ENCODE results near the gene EIF2AK3. TPM values are rescaled to one million over a fixed set of nuclear protein-coding genes. Genes with fewer than 3 reads are reported as not detected.
"Not testable (repeated sequence)": the region's sequence is repeated elsewhere in the genome, so short reads cannot be mapped to it uniquely, and the experiment has no call there.

Gene EIF2AK3
- total RNA-seq, 1 donor from 2014 or later, result 24.0 TPM

DNA sequence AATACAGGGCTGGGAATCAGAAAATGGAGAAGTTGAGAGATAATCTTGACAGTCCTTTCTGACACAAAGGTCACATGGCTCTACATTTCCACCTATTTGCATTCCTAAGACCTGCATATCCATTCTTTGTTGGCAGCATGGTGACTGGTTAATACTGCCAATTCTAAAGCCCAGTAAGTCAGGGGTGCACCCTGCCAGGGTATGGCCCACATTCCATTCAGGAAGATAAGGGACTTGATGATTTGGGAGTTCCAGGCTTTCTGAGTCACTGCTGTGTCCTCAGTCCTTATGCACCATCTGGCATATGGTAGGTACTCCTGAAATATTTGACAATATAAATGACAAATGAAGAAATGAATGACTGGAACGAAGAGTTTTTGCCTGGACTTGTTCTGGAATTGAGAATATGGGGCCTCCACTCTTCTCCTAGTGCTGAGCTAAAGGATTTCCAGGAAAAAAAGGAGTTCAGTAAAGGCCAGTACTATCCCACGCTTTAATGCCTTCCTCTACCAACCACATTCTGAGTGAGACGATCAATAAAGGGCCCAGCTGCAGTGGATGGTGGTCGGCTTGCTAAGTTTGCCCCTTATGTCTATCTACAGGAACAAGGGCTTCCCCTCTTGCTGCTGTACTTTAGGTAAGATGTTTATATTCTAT, 31.7 kb upstream of the EIF2AK3 start:
- Histone ChIP-seq H3K27ac (ENCODE audit: low read depth, low read length) (peak overlapping the region; percentile 96), H3K9me3 (ENCODE audit: control insufficient read depth in 3 of 3, low read length in 3 of 3) (no peaks in the 10 kb centered on the region), H3K4me1 (ENCODE audit: control insufficient read depth in 3 of 3, insufficient read depth in 3 of 3, low read length in 3 of 3) (peaks cover 15 to 28% (median 19%) of the 10 kb centered on the region in 3 donors), H3K4me3 (ENCODE audit: low read length in 3 of 3) (peak overlapping the region; percentile 67 to 72 (median 71)), H3K27me3 (ENCODE audit: control insufficient read depth in 3 of 3, insufficient read depth in 3 of 3, low read length in 3 of 3) (no peaks in the 10 kb centered on the region), H3K9ac (ENCODE audit: low read depth in 1 of 3, low read length in 3 of 3) (peak overlapping the region; percentile 68 to 76 (median 75)), H3K36me3 (ENCODE audit: control insufficient read depth in 3 of 3, insufficient read depth in 3 of 3, low read length in 3 of 3) (no peaks in the 10 kb centered on the region)

- Histone ChIP-seq H3K4me1 (ENCODE audit: control insufficient read depth in 3 of 3, insufficient read depth in 3 of 3, low read length in 3 of 3) (peaks cover 15 to 28% (median 19%) of the 10 kb centered on the region in 3 donors), H3K9me3 (ENCODE audit: control insufficient read depth in 3 of 3, low read length in 3 of 3) (no peaks in the 10 kb centered on the region), H3K36me3 (ENCODE audit: control insufficient read depth in 3 of 3, insufficient read depth in 3 of 3, low read length in 3 of 3) (no peaks in the 10 kb centered on the region), H3K4me3 (ENCODE audit: low read length in 3 of 3) (peak overlapping the region in 2 of 3 donors; percentile 12 to 30), H3K27me3 (ENCODE audit: control insufficient read depth in 3 of 3, insufficient read depth in 3 of 3, low read length in 3 of 3) (no peaks in the 10 kb centered on the region), H3K27ac (ENCODE audit: low read depth, low read length) (peak overlapping the region; percentile 96), H3K9ac (ENCODE audit: low read depth in 1 of 3, low read length in 3 of 3) (peak overlapping the region in 1 of 3 donors; percentile 68)
These were observed 31.1 kb upstream of the EIF2AK3 start for GRCh38 chr2:88658326-88658725.

- Histone ChIP-seq H3K36me3 (ENCODE audit: control insufficient read depth in 3 of 3, insufficient read depth in 3 of 3, low read length in 3 of 3) (no peaks in the 10 kb centered on the region), H3K27me3 (ENCODE audit: control insufficient read depth in 3 of 3, insufficient read depth in 3 of 3, low read length in 3 of 3) (no peaks in the 10 kb centered on the region), H3K27ac (ENCODE audit: low read depth, low read length) (peak overlapping the region; percentile 70), H3K9ac (ENCODE audit: low read depth in 1 of 3, low read length in 3 of 3) (no peak overlapping the region), H3K4me3 (ENCODE audit: low read length in 3 of 3) (no peak overlapping the region), H3K4me1 (ENCODE audit: control insufficient read depth in 3 of 3, insufficient read depth in 3 of 3, low read length in 3 of 3) (peaks cover 15 to 28% (median 19%) of the 10 kb centered on the region in 3 donors), H3K9me3 (ENCODE audit: control insufficient read depth in 3 of 3, low read length in 3 of 3) (no peaks in the 10 kb centered on the region)
These were observed 29.9 kb upstream of the EIF2AK3 start for GRCh38 chr2:88657131-88657530.

DNA sequence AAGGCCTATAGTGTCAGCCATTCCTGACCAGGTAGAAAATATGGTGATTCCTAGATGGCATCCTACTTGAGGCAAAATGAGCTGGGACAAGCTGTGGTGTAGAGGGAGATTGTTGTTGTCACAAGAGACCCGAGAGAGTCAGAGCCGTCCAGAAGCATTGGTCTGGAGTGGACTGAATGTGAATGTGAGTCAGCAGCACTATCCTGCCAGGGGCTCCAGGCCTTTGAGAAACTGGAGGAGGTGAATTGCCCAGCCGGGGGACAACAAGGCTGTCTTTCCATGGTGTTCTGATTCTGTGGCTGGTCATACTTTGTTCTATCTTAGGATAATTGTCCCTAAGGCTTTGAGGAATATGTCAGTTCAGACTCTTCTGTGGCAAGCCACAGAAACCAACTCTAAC, 29.4 kb upstream of the EIF2AK3 start:
- Histone ChIP-seq H3K4me3 (ENCODE audit: low read length in 3 of 3) (no peak overlapping the region), H3K27me3 (ENCODE audit: control insufficient read depth in 3 of 3, insufficient read depth in 3 of 3, low read length in 3 of 3) (no peaks in the 10 kb centered on the region), H3K36me3 (ENCODE audit: control insufficient read depth in 3 of 3, insufficient read depth in 3 of 3, low read length in 3 of 3) (no peaks in the 10 kb centered on the region), H3K4me1 (ENCODE audit: control insufficient read depth in 3 of 3, insufficient read depth in 3 of 3, low read length in 3 of 3) (peaks cover 15 to 28% (median 19%) of the 10 kb centered on the region in 3 donors), H3K9me3 (ENCODE audit: control insufficient read depth in 3 of 3, low read length in 3 of 3) (no peaks in the 10 kb centered on the region), H3K27ac (ENCODE audit: low read depth, low read length) (peak overlapping the region; percentile 70), H3K9ac (ENCODE audit: low read depth in 1 of 3, low read length in 3 of 3) (no peak overlapping the region)

DNA sequence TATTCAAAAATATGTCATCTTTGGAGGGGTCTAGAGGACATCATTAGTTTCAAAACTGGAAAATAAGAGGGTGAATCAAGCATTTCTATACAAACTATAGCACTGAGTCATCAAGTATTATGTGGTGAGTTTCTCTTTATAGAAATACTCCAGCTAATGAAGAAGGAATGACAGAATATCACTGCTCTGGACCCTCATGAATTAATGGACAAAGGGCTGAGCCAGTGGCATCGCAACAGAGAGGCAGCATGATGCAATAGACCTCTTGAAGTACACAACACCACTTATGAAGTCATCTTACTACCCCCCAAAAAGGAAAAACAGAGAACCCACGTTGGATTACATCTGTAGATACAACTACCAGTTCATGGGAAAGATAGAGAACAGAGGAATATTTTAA, 27.4 kb upstream of the EIF2AK3 start:
- no peak overlapping the region for H3K27ac ChIP-seq (ENCODE audit: low read depth, low read length)
- H3K4me1 ChIP-seq (ENCODE audit: control insufficient read depth in 3 of 3, insufficient read depth in 3 of 3, low read length in 3 of 3), result peaks cover 14 to 22% (median 15%) of the 10 kb centered on the region in 3 donors
- no peaks in the 10 kb centered on the region for H3K36me3 ChIP-seq (ENCODE audit: control insufficient read depth in 3 of 3, insufficient read depth in 3 of 3, low read length in 3 of 3)
- H3K4me3 ChIP-seq (ENCODE audit: low read length in 3 of 3), result no peak overlapping the region
- H3K9me3 ChIP-seq (ENCODE audit: control insufficient read depth in 3 of 3, low read length in 3 of 3), result no peaks in the 10 kb centered on the region
- no peak overlapping the region for H3K9ac ChIP-seq (ENCODE audit: low read depth in 1 of 3, low read length in 3 of 3)
- no peaks in the 10 kb centered on the region for H3K27me3 ChIP-seq (ENCODE audit: control insufficient read depth in 3 of 3, insufficient read depth in 3 of 3, low read length in 3 of 3)

DNA sequence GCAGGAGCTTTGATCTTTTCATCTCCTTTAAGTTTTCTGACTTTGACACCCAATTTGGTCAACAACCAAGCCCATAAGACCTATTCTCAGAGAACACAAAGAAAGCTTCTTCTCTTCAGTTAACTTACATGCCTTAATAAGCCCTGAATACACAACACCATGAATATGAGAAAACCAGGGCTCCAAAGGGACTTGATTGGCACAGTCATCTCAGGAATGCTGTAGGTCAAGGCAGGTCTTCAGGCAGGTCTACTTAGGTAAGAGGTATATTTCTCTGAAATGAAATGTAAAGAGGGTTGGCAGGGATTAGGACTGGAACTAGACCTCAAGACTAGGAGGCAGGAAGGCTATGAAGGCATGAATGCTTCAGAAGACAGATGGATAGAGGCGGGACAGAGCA, 24.4 kb upstream of the EIF2AK3 start:
- no peaks in the 10 kb centered on the region for H3K27me3 ChIP-seq (ENCODE audit: control insufficient read depth in 3 of 3, insufficient read depth in 3 of 3, low read length in 3 of 3)
- H3K4me3 ChIP-seq (ENCODE audit: low read length in 3 of 3), result no peak overlapping the region
- H3K9me3 ChIP-seq (ENCODE audit: control insufficient read depth in 3 of 3, low read length in 3 of 3), result no peaks in the 10 kb centered on the region
- no peak overlapping the region for H3K9ac ChIP-seq (ENCODE audit: low read depth in 1 of 3, low read length in 3 of 3)
- H3K27ac ChIP-seq (ENCODE audit: low read depth, low read length), result no peak overlapping the region
- H3K4me1 ChIP-seq (ENCODE audit: control insufficient read depth in 3 of 3, insufficient read depth in 3 of 3, low read length in 3 of 3), result peaks cover 0 to 2% (median 0%) of the 10 kb centered on the region in 3 donors
- no peaks in the 10 kb centered on the region for H3K36me3 ChIP-seq (ENCODE audit: control insufficient read depth in 3 of 3, insufficient read depth in 3 of 3, low read length in 3 of 3)

DNA sequence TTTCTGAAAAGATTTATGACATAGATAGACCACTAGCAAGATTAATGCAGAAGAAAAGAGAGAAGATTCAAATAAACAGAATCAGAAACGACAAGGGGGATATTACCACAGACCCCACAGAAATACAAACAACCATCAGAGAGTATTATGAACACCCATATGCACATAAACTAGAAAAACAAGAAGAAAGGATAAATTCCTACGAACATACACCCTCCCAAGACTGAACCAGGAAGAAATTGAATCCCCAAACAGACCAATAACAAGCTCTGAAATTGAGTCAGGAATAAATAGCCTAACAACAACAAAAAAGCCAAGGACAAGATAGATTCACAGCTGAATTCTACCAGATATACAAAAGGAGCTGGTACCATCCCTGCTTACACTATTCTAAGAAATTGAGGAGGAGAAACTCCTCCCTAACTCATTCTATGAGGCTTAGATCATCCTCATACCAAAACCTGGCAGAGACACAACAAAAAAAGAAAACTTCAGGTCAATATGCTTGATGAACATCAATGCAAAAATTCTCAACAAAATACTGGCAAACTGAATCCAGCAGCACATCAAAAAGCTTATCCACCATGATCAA, 18.1 kb upstream of the EIF2AK3 start:
- H3K9me3 ChIP-seq (ENCODE audit: control insufficient read depth in 3 of 3, low read length in 3 of 3), result not testable (repeated sequence)

GRCh38 chr2:88642278-88642677, 15.0 kb upstream of the EIF2AK3 start:
- H3K27me3 ChIP-seq (ENCODE audit: control insufficient read depth in 3 of 3, insufficient read depth in 3 of 3, low read length in 3 of 3), result no peaks in the 10 kb centered on the region
- H3K9me3 ChIP-seq (ENCODE audit: control insufficient read depth in 3 of 3, low read length in 3 of 3), result no peaks in the 10 kb centered on the region
- H3K9ac ChIP-seq (ENCODE audit: low read depth in 1 of 3, low read length in 3 of 3), result no peak overlapping the region
- no peak overlapping the region for H3K27ac ChIP-seq (ENCODE audit: low read depth, low read length)
- H3K4me3 ChIP-seq (ENCODE audit: low read length in 3 of 3), result no peak overlapping the region
- H3K36me3 ChIP-seq (ENCODE audit: control insufficient read depth in 3 of 3, insufficient read depth in 3 of 3, low read length in 3 of 3), result no peaks in the 10 kb centered on the region
- peaks cover 0 to 3% (median 0%) of the 10 kb centered on the region in 3 donors for H3K4me1 ChIP-seq (ENCODE audit: control insufficient read depth in 3 of 3, insufficient read depth in 3 of 3, low read length in 3 of 3)

More for the DNA sequence above, 18.1 kb upstream of the EIF2AK3 start:
- H3K36me3 ChIP-seq (ENCODE audit: control insufficient read depth in 3 of 3, insufficient read depth in 3 of 3, low read length in 3 of 3); H3K27ac ChIP-seq (ENCODE audit: low read depth, low read length); H3K4me1 ChIP-seq (ENCODE audit: control insufficient read depth in 3 of 3, insufficient read depth in 3 of 3, low read length in 3 of 3); H3K9ac ChIP-seq (ENCODE audit: low read depth in 1 of 3, low read length in 3 of 3); H3K4me3 ChIP-seq (ENCODE audit: low read length in 3 of 3); H3K27me3 ChIP-seq (ENCODE audit: control insufficient read depth in 3 of 3, insufficient read depth in 3 of 3, low read length in 3 of 3): not testable (repeated sequence)

DNA sequence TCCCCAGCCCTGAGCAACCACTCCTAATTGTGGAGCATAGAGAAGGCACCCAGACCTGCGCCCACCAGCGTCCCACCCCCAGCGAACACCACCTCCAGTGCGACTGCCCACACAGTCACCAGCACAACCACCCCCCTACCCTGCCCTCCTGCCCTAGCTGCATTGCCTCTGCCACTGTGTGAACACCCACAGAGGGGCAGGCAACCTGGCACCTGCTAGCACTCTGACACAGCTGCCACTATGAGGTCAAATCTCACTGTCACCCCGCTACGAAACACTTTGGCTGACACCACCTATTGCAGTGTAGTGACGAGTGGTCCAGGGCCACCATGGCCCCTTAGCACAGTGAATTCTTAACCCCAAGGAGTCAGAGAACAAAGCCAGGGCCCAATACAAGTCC, 14.1 kb upstream of the EIF2AK3 start:
- H3K4me1 ChIP-seq (ENCODE audit: control insufficient read depth in 3 of 3, insufficient read depth in 3 of 3, low read length in 3 of 3), result peaks cover 0 to 3% (median 0%) of the 10 kb centered on the region in 3 donors
- no peak overlapping the region for H3K4me3 ChIP-seq (ENCODE audit: low read length in 3 of 3)
- H3K36me3 ChIP-seq (ENCODE audit: control insufficient read depth in 3 of 3, insufficient read depth in 3 of 3, low read length in 3 of 3), result no peaks in the 10 kb centered on the region
- no peaks in the 10 kb centered on the region for H3K9me3 ChIP-seq (ENCODE audit: control insufficient read depth in 3 of 3, low read length in 3 of 3)
- H3K27ac ChIP-seq (ENCODE audit: low read depth, low read length), result no peak overlapping the region
- no peaks in the 10 kb centered on the region for H3K27me3 ChIP-seq (ENCODE audit: control insufficient read depth in 3 of 3, insufficient read depth in 3 of 3, low read length in 3 of 3)
- H3K9ac ChIP-seq (ENCODE audit: low read depth in 1 of 3, low read length in 3 of 3), result no peak overlapping the region

DNA sequence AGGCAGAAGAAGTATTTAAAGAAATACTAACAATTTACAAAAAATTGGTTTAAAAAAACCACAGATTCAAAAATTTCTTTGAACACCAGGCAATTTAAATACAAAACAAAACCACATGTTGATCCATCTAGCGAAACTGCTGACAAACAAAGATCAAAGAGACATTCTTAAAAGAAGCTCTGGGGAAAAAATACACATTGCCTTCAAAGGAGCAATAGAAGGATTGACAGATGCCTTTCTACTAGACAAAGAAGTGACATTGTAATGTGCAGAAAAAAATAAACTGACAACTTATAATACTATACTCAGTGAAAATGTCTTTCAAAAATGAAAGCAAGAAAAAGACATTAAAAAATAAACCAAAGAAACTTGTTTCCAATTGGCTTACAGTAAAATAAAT, 12.6 kb upstream of the EIF2AK3 start:
- H3K27ac ChIP-seq (ENCODE audit: low read depth, low read length), result no peak overlapping the region
- H3K27me3 ChIP-seq (ENCODE audit: control insufficient read depth in 3 of 3, insufficient read depth in 3 of 3, low read length in 3 of 3), result no peaks in the 10 kb centered on the region
- H3K9me3 ChIP-seq (ENCODE audit: control insufficient read depth in 3 of 3, low read length in 3 of 3), result no peaks in the 10 kb centered on the region
- H3K36me3 ChIP-seq (ENCODE audit: control insufficient read depth in 3 of 3, insufficient read depth in 3 of 3, low read length in 3 of 3), result no peaks in the 10 kb centered on the region
- no peak overlapping the region for H3K4me3 ChIP-seq (ENCODE audit: low read length in 3 of 3)
- peaks cover 0 to 3% (median 0%) of the 10 kb centered on the region in 3 donors for H3K4me1 ChIP-seq (ENCODE audit: control insufficient read depth in 3 of 3, insufficient read depth in 3 of 3, low read length in 3 of 3)
- no peak overlapping the region for H3K9ac ChIP-seq (ENCODE audit: low read depth in 1 of 3, low read length in 3 of 3)
